Choroid plexus epithelial cell (primary cell): Measurements from ENCODE around the gene DAZAP2.

Experiments
- DNase-seq: peaks from one replicate; pipeline ENCODE4 v3.0.0-alpha.2; 2010; ENCODE audit warnings: low read depth
- H3K4me3 ChIP-seq: 2 replicates; pipeline ENCODE4 v1.5.1; 2011; ENCODE audit warnings: low read depth, mild to moderate bottlenecking, control low read depth, low read length, moderate library complexity
- CTCF ChIP-seq: conservative IDR thresholded peaks from 2 replicates; pipeline ENCODE4 v1.5.1; 2011; ENCODE audit warnings: low read depth, mild to moderate bottlenecking, control low read depth, inconsistent platforms, low read length, moderate library complexity

DAZAP2 gene

GRCh38 chr12:51196547-51196946 lies 42.1 kb upstream of the DAZAP2 start:
- TF ChIP-seq CTCF = no peak
- DNase-seq = no peak
- H3K4me3 ChIP-seq = no peak overlapping the region

- no peak for TF ChIP-seq CTCF
- DNase-seq = no peak
- H3K4me3 ChIP-seq = no peak overlapping the region
Observed at GRCh38 chr12:51197736-51198567, 40.7 kb upstream of the DAZAP2 start.

- DNase-seq = peak; percentile 11
- TF ChIP-seq CTCF = no peak
- no peak overlapping the region for H3K4me3 ChIP-seq
Observed at GRCh38 chr12:51198568-51199365, 39.9 kb upstream of the DAZAP2 start.

GRCh38 chr12:51199366-51199945 lies 39.2 kb upstream of the DAZAP2 start:
- DNase-seq = no peak
- H3K4me3 ChIP-seq = no peak overlapping the region
- no peak for TF ChIP-seq CTCF

- no peak overlapping the region for H3K4me3 ChIP-seq
- no peak for TF ChIP-seq CTCF
- no peak for DNase-seq
Observed at GRCh38 chr12:51200156-51200555, 38.5 kb upstream of the DAZAP2 start.

- TF ChIP-seq CTCF = no peak
- DNase-seq = no peak
- H3K4me3 ChIP-seq = no peak overlapping the region
Observed at GRCh38 chr12:51200806-51201205, 37.8 kb upstream of the DAZAP2 start.
